Ovary (tissue), 9 donors: Measurements from ENCODE around the gene SREBF1. TPM values are rescaled to one million over a fixed set of nuclear protein-coding genes. Genes with fewer than 3 reads are reported as not detected.

Source experiments
- DNase-seq, 5 donors: peaks; one replicate each; pipeline ENCODE4 v3.0.0-alpha.2; 2019 to 2020
- H3K27ac ChIP-seq, 2 donors: fragments of 200-600 bp; one replicate each; pipeline versions ENCODE4 v1.5.1 to v1.8.0; 2019 to 2022
- H3K27me3 ChIP-seq: fragments of 200-600 bp; one replicate; pipeline ENCODE4 v1.8.0; 2022
- H3K36me3 ChIP-seq: fragments of 200-600 bp; sonication (generic); one replicate; pipeline ENCODE4 v1.5.1; 2019
- H3K4me1 ChIP-seq: one replicate; pipeline ENCODE4 v1.8.1; 2013; ENCODE audit warnings: mild to moderate bottlenecking, moderate library complexity; ENCODE audit not compliant: insufficient read depth
- H3K4me3 ChIP-seq: fragments of 200-600 bp; sonication (generic); one replicate; pipeline ENCODE4 v1.5.1; 2017
- H3K9me3 ChIP-seq, 2 donors: fragments of 200-600 bp in 1 of 2; sonication (generic) in 1 of 2; one replicate each; pipeline versions ENCODE4 v1.5.1 to v1.8.1; 2013 to 2019; ENCODE audit warnings: mild to moderate bottlenecking in 1 of 2, moderate library complexity in 1 of 2
- EP300 ChIP-seq: sonication (generic); formaldehyde crosslinking; IDR thresholded peaks from one replicate; pipeline ENCODE4 v1.6.1; 2017; ENCODE audit warnings: antibody characterized with exemption
- POLR2A ChIP-seq: fragments of 450-650 bp; IDR thresholded peaks from one replicate; pipeline ENCODE4 v1.6.1; 2017; ENCODE audit warnings: antibody characterized with exemption, mild to moderate bottlenecking, moderate library complexity
- WGBS, 3 donors: extraction: QIAGEN DNeasy Blood & Tissue Kit in 1 of 3; methylation state at CpG; one replicate each; pipeline versions ENCODE4 v1.1.5 to v1.1.7; 2013 to 2017; 5-methylcytosine and 5-hydroxymethylcytosine counted together
- intact Hi-C, 4 donors: fragments of 100-400 bp; cut with DNase I; formaldehyde crosslinking; loops; one replicate each; pipeline versions ENCODE4 v1.11.0 to v1.15.1; 2022 to 2023
- polyA plus RNA-seq, 2 donors: library from polyadenylated mRNA; stranded (reverse); fragments of 200-250 nt in 1 of 2; fragments of 350-450 nt in 1 of 2; fragmentation: Illumina TruSeq in 1 of 2; extraction: RNeasy Lipid Tissue Mini Kit (QIAGEN cat#74804) in 1 of 2; gene quantifications; one replicate each; pipeline ENCODE4 v1.2.3, GENCODE V29; 2013 to 2014
- total RNA-seq, 7 donors: library from RNA; depleted of rRNA in 2 of 7; stranded (reverse); fragments of >200 nt in 2 of 7; fragmentation: NEBNext Ultra II Directional in 3 of 7; extraction: Animal tissue kit (Norgen Biotek cat#: 25700) in 3 of 7; gene quantifications; one replicate each; pipeline versions ENCODE4 v1.1.0 to v1.2.4, GENCODE V29; 2016 to 2023
- TF ChIP-seq, protein P1 (sequence below), 3 donors: fragments of 450-650 bp in 2 of 3; fragments of 200-600 bp in 1 of 3; IDR thresholded peaks; one replicate each; pipeline versions ENCODE4 v1.5.1 to v1.8.0; 2016 to 2022; ENCODE audit warnings: antibody characterized with exemption in 3 of 3, mild to moderate bottlenecking in 1 of 3
- donor health status: DM: no; HTN: no; CAD: no; lungs with moderate emphysema.
- donor health status: DM: no; HTN: no; CAD: no.
- donor health status: Bipolar disorder and iron deficiency.
- donor health status: DM: yes; HTN: yes; CAD: no.
- donor health status: DM: no; HTN: no; CAD: no.
- donor health status: DM: yes; HTN: yes; CAD: no.

Gene SREBF1
- total and polyA plus RNA-seq, 9 donors, result 24.3 to 190 (median 88.2) TPM

DNA sequence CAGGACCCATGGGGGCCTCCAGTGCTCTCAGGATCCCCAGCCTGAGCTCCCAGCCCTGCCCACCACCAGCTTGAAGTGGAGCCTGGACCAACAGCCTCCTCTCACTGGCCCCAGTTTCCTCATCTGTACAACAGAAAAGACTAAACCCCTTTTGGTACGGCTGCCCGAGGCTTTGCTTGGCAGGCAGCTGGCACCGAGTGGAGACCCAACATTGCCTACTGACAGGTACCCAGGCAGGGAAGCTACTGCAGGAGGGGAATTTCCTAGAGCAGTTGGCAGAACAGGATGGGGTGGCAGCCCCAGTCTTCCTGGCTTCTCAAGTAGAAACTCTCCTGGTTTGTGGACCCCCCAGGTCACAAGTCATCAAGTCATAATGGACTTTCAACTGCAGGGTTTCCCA, 14.2 kb downstream of the SREBF1 start:
- Histone ChIP-seq H3K4me3 (no peak overlapping the region), H3K9me3 (no peaks in the 10 kb centered on the region), H3K4me1 (peaks cover 43% of the 10 kb centered on the region), H3K27me3 (no peaks in the 10 kb centered on the region), H3K27ac (peak overlapping the region; percentile 41 to 56), H3K36me3 (no peaks in the 10 kb centered on the region)
- WGBS, 3 donors, result 77 to 91% (median 87%) methylated on average over 3 of the region's 3 CpGs
- no peak for DNase-seq
- no peak for TF ChIP-seq POLR2A
- no peak for TF ChIP-seq EP300
- TF ChIP-seq, protein P1, sequence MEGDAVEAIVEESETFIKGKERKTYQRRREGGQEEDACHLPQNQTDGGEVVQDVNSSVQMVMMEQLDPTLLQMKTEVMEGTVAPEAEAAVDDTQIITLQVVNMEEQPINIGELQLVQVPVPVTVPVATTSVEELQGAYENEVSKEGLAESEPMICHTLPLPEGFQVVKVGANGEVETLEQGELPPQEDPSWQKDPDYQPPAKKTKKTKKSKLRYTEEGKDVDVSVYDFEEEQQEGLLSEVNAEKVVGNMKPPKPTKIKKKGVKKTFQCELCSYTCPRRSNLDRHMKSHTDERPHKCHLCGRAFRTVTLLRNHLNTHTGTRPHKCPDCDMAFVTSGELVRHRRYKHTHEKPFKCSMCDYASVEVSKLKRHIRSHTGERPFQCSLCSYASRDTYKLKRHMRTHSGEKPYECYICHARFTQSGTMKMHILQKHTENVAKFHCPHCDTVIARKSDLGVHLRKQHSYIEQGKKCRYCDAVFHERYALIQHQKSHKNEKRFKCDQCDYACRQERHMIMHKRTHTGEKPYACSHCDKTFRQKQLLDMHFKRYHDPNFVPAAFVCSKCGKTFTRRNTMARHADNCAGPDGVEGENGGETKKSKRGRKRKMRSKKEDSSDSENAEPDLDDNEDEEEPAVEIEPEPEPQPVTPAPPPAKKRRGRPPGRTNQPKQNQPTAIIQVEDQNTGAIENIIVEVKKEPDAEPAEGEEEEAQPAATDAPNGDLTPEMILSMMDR (IDR thresholded peaks at IDR 0.05), result no peak
- intact Hi-C loops, result no loop called here

DNA sequence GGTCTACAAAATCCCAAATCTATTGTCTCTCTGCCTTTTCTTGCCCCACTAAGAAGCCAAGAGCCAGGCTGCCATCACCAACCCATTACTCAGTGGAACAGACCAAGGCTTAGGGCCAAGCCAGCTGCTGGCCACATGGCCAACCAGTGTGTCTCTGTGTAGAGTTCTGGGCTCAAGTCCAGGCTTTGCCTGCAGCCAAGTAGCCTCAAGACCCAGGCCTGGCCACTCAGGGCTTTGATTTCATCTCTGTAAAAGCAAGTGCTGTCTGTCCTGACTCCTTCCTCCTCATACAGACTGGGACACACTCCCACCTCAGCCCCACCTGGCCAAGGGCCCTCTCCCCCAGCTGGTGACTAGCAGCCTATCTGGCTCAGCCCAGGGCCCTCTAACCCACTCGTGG, 14.6 kb downstream of the SREBF1 start:
- peak; percentile 63 to 77 (median 69) for DNase-seq
- Histone ChIP-seq H3K27ac (peak overlapping the region; percentile 41 to 56), H3K27me3 (no peaks in the 10 kb centered on the region), H3K4me3 (no peak overlapping the region), H3K9me3 (no peaks in the 10 kb centered on the region), H3K4me1 (peaks cover 43% of the 10 kb centered on the region), H3K36me3 (no peaks in the 10 kb centered on the region)
- 0 to 20% (median 18%) methylated on average over 1 of the region's 1 CpG for WGBS, 3 donors
- intact Hi-C loops, result no loop called here
- no peak for TF ChIP-seq POLR2A
- TF ChIP-seq EP300, result no peak
- TF ChIP-seq, protein P1 (IDR thresholded peaks at IDR 0.05), result no peak

DNA sequence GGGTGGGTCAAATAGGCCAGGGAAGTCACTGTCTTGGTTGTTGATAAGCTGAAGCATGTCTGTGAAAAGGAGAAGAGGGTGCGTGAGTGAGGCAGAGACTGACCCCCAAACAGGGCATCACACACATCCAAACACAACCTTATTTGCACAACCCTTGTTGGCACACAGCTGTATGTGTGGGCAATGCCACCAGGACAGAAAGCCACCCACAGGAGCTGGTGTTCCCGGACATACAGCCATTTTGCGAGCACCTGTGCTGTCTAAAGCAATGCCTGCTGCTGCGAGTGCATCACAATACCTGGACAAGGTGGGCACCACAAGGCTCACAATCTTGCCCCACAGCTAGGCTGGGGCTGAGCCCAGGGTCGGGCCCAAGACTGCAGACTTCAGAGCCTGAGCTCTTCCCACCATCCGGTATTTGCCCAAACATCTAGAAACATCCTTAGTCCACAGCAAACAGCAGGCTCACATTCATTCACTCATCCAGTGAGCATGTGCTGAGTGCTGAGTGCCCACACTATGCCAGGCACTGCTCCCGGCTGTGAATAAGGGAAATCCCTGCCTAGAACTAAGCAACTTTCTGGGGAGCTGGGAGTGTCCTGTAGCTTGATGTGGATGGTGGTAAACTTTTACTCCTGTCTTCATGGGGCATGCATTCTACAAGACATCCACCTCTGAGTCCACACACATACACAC, 16.2 kb downstream of the SREBF1 start:
- whole genome bisulfite sequencing, 3 donors, result 92 to 95% (median 93%) methylated on average over 7 of the region's 7 CpGs
- Histone ChIP-seq H3K27ac (no peak overlapping the region), H3K36me3 (no peaks in the 10 kb centered on the region), H3K9me3 (no peaks in the 10 kb centered on the region), H3K4me3 (no peak overlapping the region), H3K27me3 (no peaks in the 10 kb centered on the region), H3K4me1 (peaks cover 34% of the 10 kb centered on the region)
- TF ChIP-seq, protein P1 (IDR thresholded peaks at IDR 0.05), result no peak
- no peak for TF ChIP-seq POLR2A
- TF ChIP-seq EP300, result no peak
- no peak for DNase-seq
- intact Hi-C loops, result no loop called here

DNA sequence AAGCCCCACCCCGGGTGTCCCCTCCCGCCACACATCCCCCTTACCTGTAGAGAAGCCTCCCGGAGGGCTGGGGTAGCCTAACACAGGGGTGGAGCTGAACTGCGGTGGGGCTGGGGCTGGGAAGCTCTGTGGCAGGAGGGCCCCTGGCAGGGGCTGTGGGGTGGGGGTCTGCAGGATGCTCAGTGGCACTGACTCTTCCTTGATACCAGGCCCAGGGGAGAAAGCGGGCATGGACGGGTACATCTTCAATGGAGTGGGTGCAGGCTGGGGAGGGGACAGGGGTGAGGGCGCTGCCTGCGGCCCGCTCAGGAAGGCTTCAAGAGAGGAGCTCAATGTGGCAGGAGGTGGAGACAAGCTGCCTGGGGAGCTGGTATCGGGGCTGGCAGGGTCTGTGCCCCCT, 16.7 kb downstream of the SREBF1 start:
- Histone ChIP-seq H3K27me3 (no peaks in the 10 kb centered on the region), H3K27ac (no peak overlapping the region), H3K4me1 (peaks cover 31% of the 10 kb centered on the region), H3K4me3 (no peak overlapping the region), H3K36me3 (no peaks in the 10 kb centered on the region), H3K9me3 (no peaks in the 10 kb centered on the region)
- intact Hi-C loops, result no loop called here
- no peak for DNase-seq
- TF ChIP-seq EP300, result no peak
- no peak for TF ChIP-seq POLR2A
- TF ChIP-seq, protein P1 (IDR thresholded peaks at IDR 0.05), result no peak
- 87 to 91% (median 88%) methylated on average over 10 of the region's 10 CpGs for WGBS, 3 donors
